Measurements from ENCODE around the gene LCN1.
"Not testable (repeated sequence)": the region's sequence is repeated elsewhere in the genome, so short reads cannot be mapped to it uniquely, and the experiment has no call there.

The LCN1 gene

GRCh38 chr9:135545646-135546176 is 24.5 kb downstream of the LCN1 start, which contains the start of gene OBP2A:
TSS of gene OBP2A (plus strand) at chr9:135546126. CDS start at chr9:135546181, 55 bp downstream.
- not testable (repeated sequence) for DNase-seq (ENCODE audit: low read depth in 4 of 4, low spot score in 1 of 4)

- DNase-seq (ENCODE audit: low read depth in 4 of 4, low spot score in 1 of 4) = not testable (repeated sequence)
Observed at GRCh38 chr9:135546792-135547617, 25.8 kb downstream of the LCN1 start.

DNA sequence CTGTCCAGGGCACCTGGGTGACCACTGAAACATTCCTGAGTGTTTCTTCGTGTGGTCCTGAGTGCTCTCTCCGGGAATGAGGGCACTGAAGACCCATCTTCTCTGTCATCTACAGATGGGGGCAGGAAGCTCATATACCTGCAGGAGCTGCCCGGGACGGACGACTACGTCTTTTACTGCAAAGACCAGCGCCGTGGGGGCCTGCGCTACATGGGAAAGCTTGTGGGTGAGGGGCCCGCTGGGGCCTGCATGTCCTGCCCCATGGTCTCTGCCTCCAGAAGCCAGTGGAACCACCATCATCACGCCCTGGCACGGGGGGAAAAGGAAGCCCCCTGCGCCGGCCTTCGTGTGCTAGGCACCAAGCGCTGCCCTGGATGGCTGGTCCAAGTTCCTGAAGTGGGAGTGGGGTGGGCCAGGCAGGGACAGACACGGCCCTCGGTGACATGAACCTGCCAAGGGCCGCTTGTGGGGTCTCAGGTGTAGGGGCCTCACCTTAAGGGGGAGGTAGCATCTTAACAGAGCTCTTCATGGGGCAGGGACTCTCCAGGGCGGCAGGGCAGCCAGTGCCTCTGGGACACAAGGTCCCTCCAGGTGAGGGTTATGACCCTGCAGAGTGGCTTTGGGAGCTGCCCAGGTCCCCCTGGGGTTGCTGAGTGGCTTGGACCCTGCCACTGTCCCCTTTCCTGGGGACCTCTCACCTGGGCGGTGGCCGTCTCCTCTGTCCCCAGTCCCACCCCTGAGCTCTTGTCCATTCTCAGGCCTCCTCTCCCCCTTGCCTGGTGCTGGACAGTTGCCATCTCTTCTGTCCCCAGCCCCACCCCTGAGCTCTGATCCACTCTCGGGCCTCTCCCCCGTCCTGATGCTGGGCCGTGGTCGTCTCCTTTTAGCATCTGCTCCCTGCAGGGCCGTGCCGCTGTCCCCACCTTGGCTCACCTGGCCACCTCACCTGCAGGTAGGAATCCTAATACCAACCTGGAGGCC is 26.8 kb downstream of the LCN1 start:
- no peak for DNase-seq (ENCODE audit: low read depth in 4 of 4, low spot score in 1 of 4)

DNA sequence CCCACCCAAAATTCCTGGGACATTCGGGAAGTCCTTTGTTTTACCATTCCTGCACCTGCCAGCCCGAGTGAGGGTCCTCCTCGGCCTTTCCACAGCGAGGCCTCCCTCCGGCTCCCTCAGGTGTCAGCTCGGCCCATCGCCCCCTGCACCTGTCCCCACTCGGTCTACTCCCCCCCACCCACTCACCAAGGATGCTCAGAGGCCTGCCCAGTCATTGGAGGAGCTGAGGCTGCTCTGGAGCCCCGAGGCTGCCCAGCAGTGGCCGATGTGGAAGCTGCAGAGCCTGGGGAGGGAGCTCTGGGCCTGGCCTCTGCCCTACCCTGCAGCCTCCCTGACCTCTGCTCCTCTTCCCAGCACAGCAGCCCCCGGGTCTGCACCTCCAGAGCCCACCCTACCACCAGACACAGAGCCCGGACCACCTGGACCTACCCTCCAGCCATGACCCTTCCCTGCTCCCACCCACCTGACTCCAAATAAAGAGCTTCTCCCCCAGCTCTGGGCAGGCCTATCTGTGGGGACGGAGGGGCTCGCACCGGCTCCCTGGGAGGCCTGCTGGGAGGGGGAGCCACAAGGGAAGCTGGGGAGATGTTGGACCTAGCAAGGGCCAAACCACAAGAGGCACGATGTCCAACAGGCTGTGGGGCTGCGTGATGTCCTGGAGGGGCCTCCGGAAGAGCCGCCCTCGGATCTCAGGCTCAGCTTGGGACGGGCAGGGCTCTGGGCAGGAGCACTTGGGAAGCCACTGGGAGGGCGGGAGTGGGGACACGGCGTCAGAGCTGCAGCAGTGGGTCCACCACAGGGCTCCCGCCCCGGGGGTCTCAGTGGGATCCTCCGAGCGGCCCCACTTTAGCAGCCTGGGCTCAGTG is 28.5 kb downstream of the LCN1 start:
- not testable (repeated sequence) for DNase-seq (ENCODE audit: low read depth in 4 of 4, low spot score in 1 of 4)

DNA sequence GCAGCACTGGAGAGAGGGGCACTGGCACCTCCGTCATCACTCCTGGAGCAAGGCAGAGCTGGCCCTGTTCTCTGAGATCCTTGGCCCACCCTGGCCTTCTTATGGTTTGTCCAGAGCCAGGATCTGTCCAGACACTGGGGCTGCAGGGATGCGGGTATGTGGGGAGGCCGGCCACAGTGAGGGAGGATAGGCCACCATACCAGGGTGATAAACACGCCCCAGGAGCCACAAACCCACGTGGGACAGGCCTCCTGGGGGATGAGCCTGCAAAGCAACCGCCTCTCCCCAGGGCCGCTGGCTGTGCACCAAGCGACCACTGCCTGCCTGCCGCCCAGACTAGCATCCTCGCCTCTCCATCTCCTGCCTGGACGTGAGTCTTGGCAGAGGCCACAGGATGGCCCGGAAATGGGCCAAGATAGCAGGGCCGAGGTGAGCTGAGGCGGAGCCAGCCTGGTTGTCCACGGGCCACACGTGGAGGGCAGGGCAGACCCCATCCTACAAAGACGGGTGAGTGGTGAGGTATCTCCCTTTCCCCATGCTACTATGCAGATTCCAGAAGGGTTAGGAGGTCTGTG is 29.2 kb downstream of the LCN1 start:
- no peak for DNase-seq (ENCODE audit: low read depth in 4 of 4, low spot score in 1 of 4)

- DNase-seq (ENCODE audit: low read depth in 4 of 4, low spot score in 1 of 4) = no peak
Observed at GRCh38 chr9:135551031-135551430, 29.8 kb downstream of the LCN1 start.

DNA sequence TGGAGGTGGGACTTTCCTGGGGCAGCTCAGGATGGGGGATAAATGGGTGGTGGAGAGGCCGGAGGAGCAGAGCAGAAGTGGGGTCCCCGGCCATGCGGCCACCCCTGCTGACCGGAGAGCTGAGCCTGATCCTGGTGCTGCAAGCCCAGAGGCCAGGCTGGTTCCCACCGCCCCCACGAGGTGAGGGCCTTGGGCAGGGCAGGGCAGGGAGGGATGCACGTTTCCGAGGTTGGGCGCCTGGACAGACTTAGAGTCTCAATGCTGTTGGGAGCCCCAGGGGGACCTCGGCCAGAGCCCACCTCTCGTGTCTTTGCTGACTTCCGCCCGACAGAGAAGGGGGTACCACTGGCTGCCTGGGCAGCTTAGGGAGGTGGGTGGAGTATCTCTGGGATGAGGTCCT is 30.2 kb downstream of the LCN1 start:
- no peak for DNase-seq (ENCODE audit: low read depth in 4 of 4, low spot score in 1 of 4)

DNA sequence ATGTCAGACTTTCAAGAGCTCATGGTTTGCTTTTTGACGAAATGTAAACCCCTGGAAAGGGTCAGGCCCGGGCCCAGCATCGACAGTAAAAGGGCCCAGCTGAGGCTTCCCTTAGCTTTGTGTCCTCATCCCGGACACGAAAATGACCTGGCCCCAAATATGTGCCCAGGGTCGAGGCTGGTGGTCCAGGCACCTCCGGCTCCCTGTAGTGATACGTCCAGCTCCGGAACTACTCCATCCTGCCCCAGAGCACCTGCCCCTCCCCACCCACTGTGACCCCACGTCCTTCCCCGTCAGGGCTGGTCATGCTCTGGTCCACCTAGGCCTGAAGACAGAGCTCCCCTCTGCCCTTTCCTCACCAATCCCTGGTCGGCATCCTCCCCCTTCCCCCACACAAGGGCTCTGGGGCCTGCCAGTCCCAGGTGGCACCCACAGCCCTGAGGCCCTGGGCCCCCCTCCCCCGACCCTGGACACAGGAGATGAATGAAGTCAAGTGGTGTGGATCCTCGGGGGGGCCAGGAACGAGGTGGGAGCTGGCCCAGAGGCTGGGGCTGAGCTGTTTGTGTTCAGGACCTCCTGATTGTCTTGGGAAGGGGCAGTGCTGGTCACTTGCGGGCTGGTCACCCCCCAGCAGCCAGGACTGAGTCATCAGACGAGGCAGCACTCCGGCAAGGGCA is 30.9 kb downstream of the LCN1 start:
- no peak for DNase-seq (ENCODE audit: low read depth in 4 of 4, low spot score in 1 of 4)

DNA sequence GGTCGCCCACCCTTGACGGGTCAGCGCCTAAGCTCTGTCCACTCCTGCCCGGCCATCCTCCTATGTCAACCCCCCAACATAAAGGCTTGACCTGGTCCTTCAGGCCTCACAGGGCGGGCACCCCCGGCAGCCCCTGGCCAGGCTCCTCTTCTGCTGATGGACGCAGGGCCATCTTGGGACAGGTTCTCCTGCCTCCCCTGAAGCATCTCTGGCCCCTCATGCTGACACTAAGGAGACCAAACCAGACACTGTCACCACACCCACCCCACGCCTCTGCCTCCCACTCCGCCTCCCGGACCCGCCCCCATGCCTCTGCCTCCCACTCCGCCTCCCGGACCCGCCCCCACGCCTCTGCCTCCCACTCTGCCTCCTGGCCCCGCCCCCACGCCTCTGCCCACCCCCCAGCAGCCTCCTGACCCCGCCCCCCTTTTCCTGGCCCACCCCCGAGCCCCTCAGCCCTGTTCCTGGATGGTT is 31.5 kb downstream of the LCN1 start:
- DNase-seq (ENCODE audit: low read depth in 4 of 4, low spot score in 1 of 4) = no peak

DNA sequence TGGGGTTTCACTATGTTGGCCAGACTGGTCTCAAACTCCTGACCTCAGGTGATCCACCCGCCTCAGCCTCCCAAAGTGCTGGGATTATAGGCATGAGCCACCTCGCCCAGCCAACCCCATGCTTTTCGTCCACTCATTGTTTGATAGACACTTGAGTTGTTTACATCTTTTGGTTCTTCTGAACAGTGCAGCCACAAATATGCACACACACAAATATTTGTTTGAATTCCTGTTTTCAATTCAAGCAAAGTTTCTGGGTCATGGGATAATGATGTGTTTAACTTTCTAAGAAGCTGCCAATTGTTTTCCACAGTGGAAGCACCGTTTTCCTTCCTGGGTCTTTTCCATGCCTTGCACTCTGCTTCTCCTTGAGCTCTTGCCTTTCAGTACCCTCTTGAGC is 33.5 kb downstream of the LCN1 start:
- no peak for DNase-seq (ENCODE audit: low read depth in 4 of 4, low spot score in 1 of 4)

GRCh38 chr9:135555203-135555602 is 34.0 kb downstream of the LCN1 start:
- DNase-seq (ENCODE audit: low read depth in 4 of 4, low spot score in 1 of 4) = no peak

DNA sequence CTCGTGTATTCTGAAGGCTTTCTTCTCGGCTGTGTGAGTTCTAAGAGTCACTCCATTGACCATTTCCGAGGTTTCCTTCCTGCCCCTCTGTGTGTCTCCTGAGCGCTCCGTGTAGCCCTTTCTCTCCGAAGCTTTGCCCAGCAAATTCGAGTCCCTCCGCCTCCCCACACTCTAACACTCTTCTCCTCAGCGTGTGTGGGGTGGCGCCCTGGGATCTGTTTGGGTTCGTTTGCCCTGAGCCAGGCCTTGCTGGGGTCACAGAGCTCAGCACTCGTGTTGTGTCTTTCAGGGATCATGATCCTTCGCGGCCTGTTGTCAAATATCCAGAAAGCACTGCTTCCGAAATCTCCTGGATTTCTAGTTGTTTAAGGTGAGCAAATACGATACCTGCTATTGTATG is 34.7 kb downstream of the LCN1 start:
- no peak for DNase-seq (ENCODE audit: low read depth in 4 of 4, low spot score in 1 of 4)

DNA sequence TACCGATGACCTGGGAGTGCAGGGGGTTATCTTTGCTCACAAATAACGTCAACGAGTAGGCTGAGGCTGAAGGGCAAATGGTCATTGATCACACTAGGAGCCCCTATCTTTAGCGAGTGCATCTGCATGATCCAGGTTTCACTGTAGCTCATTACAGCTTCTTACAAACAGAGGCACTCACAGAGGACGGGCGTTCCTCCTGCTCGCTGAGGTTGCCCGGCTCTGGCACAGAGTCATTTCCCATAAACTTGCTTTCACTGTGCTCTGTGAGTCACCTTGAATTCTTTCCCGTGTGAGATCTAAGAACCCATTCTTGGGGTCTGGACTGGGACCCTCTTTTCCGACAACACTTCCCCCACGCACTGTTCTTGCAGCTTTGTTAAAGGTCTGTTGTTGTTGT is 38.4 kb downstream of the LCN1 start:
- DNase-seq (ENCODE audit: low read depth in 4 of 4, low spot score in 1 of 4) = no peak

GRCh38 chr9:135561391-135562234 is 40.4 kb downstream of the LCN1 start, which contains the start of gene PAEP:
TSS of gene PAEP (plus strand) at chr9:135561756.
- DNase-seq (ENCODE audit: low read depth in 4 of 4, low spot score in 1 of 4) = no peak

- no peak for DNase-seq (ENCODE audit: low read depth in 4 of 4, low spot score in 1 of 4)
Observed at GRCh38 chr9:135562235-135562745, 41.0 kb downstream of the LCN1 start.

DNA sequence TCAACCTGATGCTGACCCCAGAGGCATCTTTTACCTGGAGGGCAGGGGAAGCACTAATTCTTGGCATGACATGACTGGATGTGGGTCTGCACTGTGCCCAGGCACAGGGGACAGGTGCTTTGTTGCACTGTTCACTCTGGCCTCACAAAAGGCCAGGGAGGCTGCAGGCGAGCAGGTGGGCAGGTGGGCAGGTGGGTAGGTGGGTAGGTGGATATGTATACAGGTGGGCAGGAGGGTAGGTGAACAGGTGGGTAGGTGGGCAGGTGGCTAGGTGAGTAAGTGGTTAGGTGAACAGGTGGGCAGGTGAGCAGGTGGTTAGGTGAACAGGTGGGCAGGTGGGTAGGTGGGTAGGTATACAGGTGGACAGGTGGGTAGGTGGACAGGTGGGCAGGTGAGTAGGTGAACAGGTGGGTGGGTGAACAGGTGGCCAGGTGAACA is 41.8 kb downstream of the LCN1 start:
- DNase-seq (ENCODE audit: low read depth in 4 of 4, low spot score in 1 of 4) = no peak

GRCh38 chr9:135563858-135564257 is 42.6 kb downstream of the LCN1 start:
- DNase-seq (ENCODE audit: low read depth in 4 of 4, low spot score in 1 of 4) = no peak

DNA sequence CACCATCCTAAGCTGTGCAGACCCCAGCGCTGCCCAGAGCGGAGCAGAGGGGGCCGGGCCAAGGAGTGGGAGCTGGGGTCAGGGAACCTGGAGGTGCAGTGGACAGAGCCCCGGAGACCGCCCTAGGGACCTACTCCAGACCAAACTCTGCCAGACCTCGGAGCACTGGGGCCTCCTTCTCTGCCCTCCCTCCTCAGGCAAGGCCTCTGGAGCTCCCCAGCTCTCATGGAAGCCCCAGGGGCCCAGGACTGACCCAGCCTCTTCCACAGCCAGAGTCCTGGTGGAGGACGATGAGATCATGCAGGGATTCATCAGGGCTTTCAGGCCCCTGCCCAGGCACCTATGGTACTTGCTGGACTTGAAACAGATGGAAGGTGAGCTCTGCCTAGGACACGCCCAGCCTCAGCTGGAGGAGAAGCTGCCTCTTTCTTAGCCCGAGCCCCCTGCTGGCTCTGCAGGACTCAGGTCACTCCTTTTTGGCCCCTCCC is 43.9 kb downstream of the LCN1 start:
- no peak for DNase-seq (ENCODE audit: low read depth in 4 of 4, low spot score in 1 of 4)

Measured in stimulated activated CD4-positive, alpha-beta T cell treated with anti-CD3 and anti-CD28 coated beads, Interleukin-1b, Interleukin-23, amount 100 ng/mL, for 24 hours (primary cell).